Endothelial cell of umbilical vein (primary cell): ENCODE measurements around the gene TAF7.
"Not testable (repeated sequence)": the region's sequence is repeated elsewhere in the genome, so short reads cannot be mapped to it uniquely, and the experiment has no call there.

Source experiments
- CTCF ChIP-seq, 2 donors: IDR thresholded peaks; 1 replicate in 1 of 2; 2 replicates in 1 of 2; pipeline ENCODE4 v1.5.1; 2011; ENCODE audit warnings: low read length in 2 of 2, mild to moderate bottlenecking in 2 of 2, moderate library complexity in 2 of 2, control low read depth in 1 of 2, inconsistent platforms in 1 of 2, low read depth in 1 of 2; ENCODE audit not compliant: insufficient read depth in 1 of 2; ENCODE audit errors: extremely low read depth in 1 of 2
- EZH2 ChIP-seq: IDR thresholded peaks from 2 replicates; pipeline ENCODE4 v1.6.1; 2012; ENCODE audit warnings: borderline replicate concordance, low read depth, mild to moderate bottlenecking, moderate library complexity, low read length, inconsistent platforms; ENCODE audit not compliant: severe bottlenecking
- GATA2 ChIP-seq: IDR thresholded peaks from 2 replicates; pipeline ENCODE4 v1.7.0; 2011; ENCODE audit warnings: low read depth, mild to moderate bottlenecking, moderate library complexity, mixed read lengths, low read length; ENCODE audit not compliant: insufficient read length, insufficient read depth
- MAX ChIP-seq: IDR thresholded peaks from 2 replicates; pipeline ENCODE4 v1.6.1; 2011; ENCODE audit not compliant: insufficient read depth, insufficient read length
- POLR2A ChIP-seq: IDR thresholded peaks from 2 replicates; pipeline ENCODE4 v1.6.1; 2012; ENCODE audit warnings: low read depth, mild to moderate bottlenecking, control low read depth, low read length
- POLR2AphosphoS5 ChIP-seq: IDR thresholded peaks from 2 replicates; pipeline ENCODE4 v1.6.1; 2012; ENCODE audit warnings: low read depth, mild to moderate bottlenecking, control low read depth, low read length, moderate library complexity; ENCODE audit not compliant: insufficient read depth

- TF ChIP-seq POLR2AphosphoS5; CTCF (IDR thresholded peaks at IDR 0.05; ENCODE audit: extremely low read depth in 1 of 2, insufficient read depth in 1 of 2, low read depth in 1 of 2, low read length in 2 of 2); MAX; EZH2; POLR2A; GATA2: not testable (repeated sequence)
These were observed 20.3 kb upstream of the TAF7 start for GRCh38 chr5:141340781-141341354.
